HG03558 (cell line): Measurements from ENCODE around the gene BAHD1.
"Not testable (repeated sequence)": the region's sequence is repeated elsewhere in the genome, so short reads cannot be mapped to it uniquely, and the experiment has no call there.

Experiments used
- ATAC-seq: cut with Tn5 transposase; IDR thresholded peaks from one replicate; pipeline ENCODE4 v1.9.1; 2021; ENCODE audit warnings: moderate number of reproducible peaks; ENCODE audit not compliant: unreplicated experiment; ENCODE audit errors: extremely low read depth

Gene BAHD1

GRCh38 chr15:40443255-40443654, 2.5 kb downstream of the BAHD1 start:
- no peak for ATAC-seq

DNA sequence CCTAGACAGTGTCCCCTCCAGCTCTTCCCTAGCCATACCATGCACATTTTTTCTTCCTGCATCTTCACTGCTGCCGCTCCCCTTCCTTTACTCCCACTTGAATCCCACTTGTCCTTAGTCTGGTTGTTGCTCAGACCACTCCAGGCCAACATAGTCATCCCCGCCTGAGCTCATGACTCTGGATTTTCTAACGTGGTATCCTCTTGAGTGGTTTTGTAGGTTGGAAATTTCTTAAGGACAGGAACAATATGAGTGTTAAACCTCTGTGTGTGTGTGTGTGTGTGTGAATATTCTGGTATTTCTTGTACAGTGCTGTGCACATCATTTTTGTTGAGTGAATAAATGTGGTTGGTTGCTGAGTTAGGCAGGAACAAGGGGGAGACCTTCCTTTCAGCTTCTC, 3.1 kb downstream of the BAHD1 start:
- no peak for ATAC-seq

DNA sequence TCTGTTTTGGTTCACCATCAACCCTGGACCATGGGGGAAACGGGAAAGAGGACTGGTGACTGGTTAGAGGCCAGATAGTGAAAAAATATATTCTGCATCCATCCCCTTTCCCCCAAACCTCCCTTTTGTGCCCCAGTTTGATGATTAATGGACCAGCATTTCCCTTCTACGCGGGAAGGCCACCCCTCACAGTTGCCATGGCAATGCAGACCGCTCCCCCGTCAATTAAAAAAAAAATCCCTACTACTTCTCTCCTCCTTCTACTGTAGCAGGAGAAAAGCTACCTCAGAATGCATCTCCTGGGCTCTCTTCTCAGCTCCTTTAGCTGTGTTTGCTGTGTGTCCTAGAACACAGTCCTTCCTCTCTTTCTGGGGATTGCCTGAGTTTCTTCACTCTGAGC, 4.0 kb downstream of the BAHD1 start:
- ATAC-seq, result no peak

- ATAC-seq, result no peak
Measured at GRCh38 chr15:40445421-40445922, 4.7 kb downstream of the BAHD1 start.

- no peak for ATAC-seq
Measured at GRCh38 chr15:40446144-40446543, 5.4 kb downstream of the BAHD1 start.

GRCh38 chr15:40448354-40448753, 7.6 kb downstream of the BAHD1 start:
- no peak for ATAC-seq

- no peak for ATAC-seq
Measured at GRCh38 chr15:40449275-40449674, 8.5 kb downstream of the BAHD1 start.

DNA sequence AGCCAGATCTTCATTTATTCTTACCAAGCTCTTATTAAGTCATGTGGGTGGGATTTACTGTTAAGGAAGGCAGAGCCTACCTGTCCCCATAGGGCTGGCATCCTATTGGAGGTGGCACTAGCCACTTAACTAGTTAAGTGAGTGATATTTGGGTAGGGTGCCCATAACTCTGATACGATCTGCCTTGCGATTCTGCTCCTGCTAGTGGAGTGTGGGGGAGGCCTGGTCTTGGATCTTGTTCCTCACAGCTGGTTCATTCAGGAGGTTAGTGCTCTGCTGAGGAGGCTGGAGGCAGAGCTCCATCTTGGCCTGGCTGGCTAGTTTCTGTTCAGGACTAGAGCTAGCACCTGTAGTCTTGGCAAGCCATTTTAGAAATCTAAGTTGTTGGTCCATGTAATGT, 9.3 kb downstream of the BAHD1 start:
- no peak for ATAC-seq

DNA sequence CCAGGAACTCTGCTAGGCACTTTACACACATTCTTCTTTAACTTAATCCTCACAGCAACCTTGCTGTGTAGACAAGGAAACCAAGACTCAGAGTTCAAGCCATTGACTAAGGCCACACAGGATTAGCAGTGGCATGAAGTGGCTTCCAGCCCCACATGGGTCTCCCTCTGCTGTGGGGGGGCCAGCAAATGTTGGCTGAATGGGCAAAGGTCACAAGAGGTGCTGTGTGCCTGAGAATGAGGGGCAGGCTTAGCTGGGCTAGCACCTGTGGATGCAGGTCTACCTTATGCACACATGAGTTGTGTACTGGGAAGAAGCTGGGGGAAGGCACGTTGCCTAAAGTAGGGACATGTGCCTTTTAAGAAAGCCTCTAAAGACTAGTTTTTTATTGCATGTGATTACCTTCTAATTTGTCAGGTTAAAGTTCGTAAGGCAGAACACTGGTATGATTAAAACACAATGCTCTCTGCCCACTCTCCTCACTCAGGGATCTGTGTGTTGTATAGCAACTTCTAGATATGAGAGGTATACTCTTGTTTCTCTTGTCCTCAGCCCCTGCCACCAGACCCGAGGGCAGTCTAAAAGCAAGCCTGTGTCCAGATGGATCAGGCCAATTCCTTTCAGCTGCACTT, 10.9 kb downstream of the BAHD1 start:
- ATAC-seq, result no peak

DNA sequence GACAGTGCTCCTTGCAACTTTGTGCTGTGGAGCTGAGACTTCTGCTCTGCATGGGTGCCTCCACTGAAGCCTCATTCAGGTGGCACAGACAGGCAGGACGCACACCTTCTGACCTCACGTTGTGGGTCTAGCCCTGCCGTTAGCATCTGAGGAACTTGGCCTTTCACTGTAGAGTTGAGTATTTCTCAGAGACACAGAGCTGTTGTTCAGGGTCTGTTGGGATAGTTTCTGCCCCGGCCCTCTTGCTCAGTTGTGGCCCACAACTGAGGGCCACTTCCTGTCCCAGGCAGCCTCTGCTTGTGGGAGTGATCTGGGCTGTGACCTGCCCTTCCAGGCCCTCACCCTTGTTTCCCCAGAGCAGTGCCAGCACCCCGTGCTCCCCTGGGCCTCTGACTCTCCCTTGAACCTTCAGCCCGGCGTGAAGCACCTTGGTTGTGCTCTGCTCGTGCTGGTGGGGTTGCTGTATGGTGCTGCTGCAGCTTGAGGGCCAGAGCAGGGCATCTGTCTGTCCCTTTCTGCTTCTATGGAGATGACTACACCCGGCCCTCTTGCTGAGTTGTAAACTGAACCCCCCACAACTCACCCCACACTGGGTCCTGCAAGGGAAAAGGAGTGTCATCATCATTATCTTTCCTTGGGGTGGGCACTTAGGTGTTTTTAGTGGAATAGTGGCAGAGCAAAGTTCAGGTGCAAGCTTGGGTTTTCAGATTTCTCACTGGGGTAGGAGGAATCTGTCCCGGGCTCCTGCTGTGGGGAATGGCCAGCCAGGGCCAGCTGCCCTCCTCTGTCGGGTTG, 11.7 kb downstream of the BAHD1 start:
- no peak for ATAC-seq

- not testable (repeated sequence) for ATAC-seq
Measured at GRCh38 chr15:40453941-40454340, 13.2 kb downstream of the BAHD1 start.

GRCh38 chr15:40454904-40455391, 14.2 kb downstream of the BAHD1 start:
- ATAC-seq, result no peak

GRCh38 chr15:40456299-40456712, 15.6 kb downstream of the BAHD1 start:
- ATAC-seq, result no peak

GRCh38 chr15:40456738-40457137, 16.0 kb downstream of the BAHD1 start:
- no peak for ATAC-seq

DNA sequence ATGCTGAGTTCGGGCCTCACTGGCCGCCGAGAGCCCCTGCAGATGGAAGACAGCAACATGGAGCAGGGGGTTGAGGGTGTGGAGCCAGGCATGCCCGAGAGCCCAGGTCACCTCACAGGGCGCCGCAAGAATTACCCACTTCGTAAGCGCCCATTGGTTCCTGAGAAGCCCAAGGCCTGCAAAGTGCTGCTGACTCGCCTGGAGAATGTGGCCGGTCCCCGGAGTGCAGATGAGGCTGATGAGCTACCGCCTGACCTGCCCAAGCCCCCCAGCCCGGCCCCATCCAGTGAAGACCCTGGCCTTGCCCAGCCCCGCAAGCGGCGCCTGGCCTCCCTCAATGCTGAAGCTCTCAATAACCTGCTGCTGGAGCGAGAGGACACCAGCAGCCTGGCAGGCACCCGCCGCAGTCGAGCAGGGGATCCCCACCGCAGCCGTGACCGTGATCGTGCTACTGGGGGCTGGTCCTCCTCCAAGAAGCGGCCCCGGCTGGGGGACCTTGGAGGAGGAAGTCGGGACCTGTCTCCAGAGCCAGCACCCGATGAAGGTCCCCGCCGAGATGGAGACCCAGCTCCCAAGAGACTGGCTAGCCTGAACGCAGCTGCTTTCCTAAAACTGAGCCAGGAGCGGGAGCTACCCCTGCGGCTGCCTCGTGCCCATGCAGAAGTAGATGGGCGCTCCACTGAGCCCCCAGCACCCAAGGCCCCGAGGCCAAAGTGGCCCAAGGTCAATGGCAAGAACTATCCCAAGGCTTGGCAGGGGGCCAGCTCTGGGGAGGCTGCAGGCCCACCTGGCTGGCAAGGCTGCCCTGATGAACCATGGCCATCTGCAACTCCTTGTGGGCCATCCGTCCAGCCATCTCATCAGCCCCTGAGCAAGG, 18.0 kb downstream of the BAHD1 start:
- no peak for ATAC-seq

DNA sequence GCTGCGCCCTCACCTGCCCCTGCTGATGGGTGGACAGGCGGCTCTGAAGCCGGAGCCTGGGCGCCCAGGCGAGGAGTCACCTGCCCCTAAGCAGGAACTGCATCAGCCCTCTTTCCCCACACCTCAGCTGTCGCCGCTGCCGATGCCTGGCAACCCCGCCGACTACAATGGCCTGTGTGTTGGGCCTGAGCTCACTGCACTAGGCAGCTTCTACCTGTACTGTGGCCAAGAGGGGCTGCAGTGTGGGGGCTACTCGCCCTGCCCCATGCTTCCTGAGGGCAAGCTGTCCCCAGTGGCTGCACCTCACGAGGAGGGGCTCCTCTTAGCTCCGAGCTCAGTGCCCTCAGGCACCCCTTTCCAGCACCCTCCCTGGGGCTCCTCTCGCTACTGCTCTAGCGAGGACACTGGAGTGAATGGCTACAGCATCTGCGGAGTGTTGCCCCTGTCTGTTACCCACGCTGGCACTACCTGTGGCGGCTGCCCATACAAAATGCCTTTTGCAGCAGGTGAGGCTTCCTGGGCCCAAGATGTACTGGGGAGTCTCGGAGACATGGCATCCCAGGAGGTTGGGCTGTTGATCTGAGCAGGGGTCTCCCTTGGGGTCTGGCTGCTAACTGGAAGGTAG, 18.8 kb downstream of the BAHD1 start:
- no peak for ATAC-seq

GRCh38 chr15:40460404-40460803, 19.7 kb downstream of the BAHD1 start:
- ATAC-seq, result no peak

- ATAC-seq, result no peak
Measured at GRCh38 chr15:40461958-40462357, 21.2 kb downstream of the BAHD1 start.

DNA sequence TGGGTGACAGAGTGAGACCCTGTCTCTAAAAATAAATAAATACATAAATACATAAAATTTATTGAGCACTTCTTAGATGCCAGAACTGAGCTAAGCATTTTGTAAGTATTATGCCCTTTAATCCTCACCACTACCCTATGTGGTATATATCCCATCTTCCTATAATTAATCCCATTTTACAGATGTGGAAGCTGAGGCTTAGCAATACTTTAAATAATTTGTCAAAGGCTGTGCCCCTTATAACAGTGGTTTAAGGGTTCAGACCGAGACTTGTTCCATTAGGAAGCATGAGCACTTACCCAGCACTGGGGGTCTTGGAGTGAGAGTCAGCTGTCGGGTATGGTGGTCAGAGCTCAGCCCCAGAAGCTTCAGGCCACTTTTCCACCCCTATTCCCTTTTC, 22.5 kb downstream of the BAHD1 start:
- ATAC-seq, result no peak

DNA sequence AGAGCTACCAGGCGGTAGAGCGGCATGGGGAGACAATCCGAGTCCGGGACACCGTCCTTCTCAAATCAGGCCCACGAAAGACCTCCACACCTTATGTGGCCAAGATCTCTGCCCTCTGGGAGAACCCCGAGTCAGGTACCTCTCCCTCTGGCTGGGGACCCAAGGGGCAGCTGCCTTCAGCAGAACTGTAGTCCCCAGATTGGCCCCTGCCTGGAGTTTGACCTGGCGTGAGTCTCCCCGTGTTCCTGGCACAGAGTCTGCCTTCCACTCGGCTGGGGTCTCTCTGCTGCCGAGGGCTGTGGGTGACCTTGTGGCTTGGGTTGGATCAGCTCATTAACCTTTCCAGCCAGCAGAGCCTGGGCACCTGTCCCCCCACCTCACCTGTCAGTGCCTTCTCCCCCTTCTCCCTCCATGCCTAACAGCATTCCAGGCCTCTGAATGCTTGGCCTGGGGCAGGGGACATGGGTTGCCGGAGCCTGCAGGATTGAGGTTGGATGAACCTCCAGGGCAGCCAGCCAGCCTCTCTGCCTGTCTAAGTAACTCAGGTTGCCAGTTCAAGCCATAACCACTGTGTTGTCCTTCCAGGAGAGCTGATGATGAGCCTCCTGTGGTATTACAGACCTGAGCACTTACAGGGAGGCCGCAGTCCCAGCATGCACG, 23.3 kb downstream of the BAHD1 start:
- no peak for ATAC-seq
